CD4-positive, alpha-beta memory T cell (primary cell): Measurements from ENCODE around the gene CEP131. TPM values are rescaled to one million over a fixed set of nuclear protein-coding genes. Genes with fewer than 3 reads are reported as not detected.

ENCODE experiments used
- CTCF ChIA-PET: fragments of 350-600 bp; sonication (Branson Sonifier 250); formaldehyde crosslinking; loops from one replicate; lab custom pipeline; 2021; ENCODE audit warnings: inconsistent platforms; ENCODE audit not compliant: partially characterized antibody; lab: Charles Lee
- POLR2A ChIA-PET: fragments of 350-600 bp; sonication (Branson Sonifier 250); formaldehyde crosslinking; loops from one replicate; lab custom pipeline; 2021; ENCODE audit not compliant: partially characterized antibody; lab: Charles Lee
- DNase-seq, 5 donors: peaks; one replicate each; pipeline versions ENCODE4 v3.0.0 to v3.0.0-alpha.2; 2020 to 2022; ENCODE audit warnings: mixed read lengths in 1 of 5
- H3K27ac ChIP-seq: one replicate; pipeline ENCODE4 v1.7.0; 2013; ENCODE audit warnings: low read depth, low read length
- H3K27me3 ChIP-seq: 2 replicates; pipeline ENCODE4 v1.7.0; 2013; ENCODE audit warnings: mild to moderate bottlenecking, low read length, moderate library complexity; ENCODE audit not compliant: insufficient read depth
- H3K36me3 ChIP-seq: 2 replicates; pipeline ENCODE4 v1.7.0; 2013; ENCODE audit warnings: mild to moderate bottlenecking, low read length, moderate library complexity; ENCODE audit not compliant: insufficient read depth
- H3K4me1 ChIP-seq: 2 replicates; pipeline ENCODE4 v1.7.0; 2013; ENCODE audit warnings: mild to moderate bottlenecking, low read length, moderate library complexity; ENCODE audit not compliant: insufficient read depth
- H3K4me3 ChIP-seq, 2 donors: one replicate each; pipeline ENCODE4 v1.7.0; 2013; ENCODE audit warnings: low read length in 2 of 2, mild to moderate bottlenecking in 1 of 2
- H3K9me3 ChIP-seq, 2 donors: one replicate each; pipeline ENCODE4 v1.7.0; 2013; ENCODE audit warnings: low read length in 2 of 2, control low read depth in 1 of 2; ENCODE audit not compliant: control insufficient read depth in 1 of 2
- H3K27ac Mint-ChIP-seq, 7 donors: one replicate each; pipeline ENCODE4 v1.8.0; 2020 to 2021; ENCODE audit warnings: mixed read lengths in 7 of 7, mild to moderate bottlenecking in 6 of 7, inconsistent platforms in 3 of 7, moderate library complexity in 3 of 7
- H3K27me3 Mint-ChIP-seq, 2 donors: one replicate each; pipeline ENCODE4 v1.8.0; 2020 to 2021; ENCODE audit warnings: mixed read lengths in 2 of 2
- H3K36me3 Mint-ChIP-seq, 2 donors: one replicate each; pipeline ENCODE4 v1.8.0; 2020 to 2021; ENCODE audit warnings: mixed read lengths in 2 of 2, inconsistent platforms in 1 of 2, mild to moderate bottlenecking in 1 of 2
- H3K4me1 Mint-ChIP-seq, 4 donors: one replicate each; pipeline ENCODE4 v1.8.0; 2020 to 2021; ENCODE audit warnings: mixed read lengths in 4 of 4, mild to moderate bottlenecking in 1 of 4
- H3K4me3 Mint-ChIP-seq, 8 donors: one replicate each; pipeline ENCODE4 v1.8.0; 2020 to 2021; ENCODE audit warnings: mixed read lengths in 8 of 8, mild to moderate bottlenecking in 7 of 8, moderate library complexity in 6 of 8, inconsistent platforms in 3 of 8
- H3K9me3 Mint-ChIP-seq, 8 donors: one replicate each; pipeline ENCODE4 v1.8.0; 2020 to 2021; ENCODE audit warnings: mixed read lengths in 8 of 8, mild to moderate bottlenecking in 5 of 8, inconsistent platforms in 3 of 8, moderate library complexity in 1 of 8
- intact Hi-C: fragments of 100-400 bp; cut with micrococcal nuclease; formaldehyde crosslinking; loops from one replicate; pipeline ENCODE4 v1.15.1; 2023
- polyA plus RNA-seq, 2 donors: library from polyadenylated mRNA; unstranded; fragments of 300-500 nt; fragmentation: Illumina TruSeq; gene quantifications; one replicate each; pipeline ENCODE4 v1.2.3, GENCODE V29; 2021
- total RNA-seq, 2 experiments: library from RNA; stranded (reverse); gene quantifications; one replicate each; pipeline ENCODE4 v1.2.3, GENCODE V29; 2021

CEP131 gene
- total and polyA plus RNA-seq, 4 experiments from 2014 or later: 1.7 to 10.5 (median 6.7) TPM

DNA sequence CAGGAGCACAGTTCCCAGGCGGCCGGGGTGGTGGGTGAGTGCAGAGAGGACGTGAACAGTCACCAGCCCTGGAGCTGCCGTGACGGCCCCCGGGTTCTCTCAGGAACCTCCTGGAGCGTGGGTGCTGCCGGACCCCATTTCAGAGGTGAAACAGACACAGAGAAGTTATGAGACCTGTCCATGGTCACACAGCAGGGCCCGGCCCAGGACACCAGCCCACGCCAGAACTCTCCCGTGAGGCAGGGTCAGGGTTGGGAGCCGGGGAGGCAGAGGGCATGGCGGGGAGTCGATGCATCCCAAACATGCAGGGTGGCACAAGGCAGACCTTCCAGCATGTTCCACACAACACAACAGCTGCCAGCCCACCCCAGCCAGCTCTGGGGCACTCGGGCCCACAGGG is 61.2 kb downstream of the CEP131 start:
- Mint-ChIP-seq H3K27me3 (peaks cover 10 to 12% of the 10 kb centered on the region in 2 donors), H3K4me3 (no peak overlapping the region), H3K36me3 (no peaks in the 10 kb centered on the region), H3K4me1 (peaks cover 0 to 1% (median 0%) of the 10 kb centered on the region in 4 donors), H3K9me3 (no peaks in the 10 kb centered on the region), H3K27ac (no peak overlapping the region)
- DNase-seq: no peak
- H3K27me3 ChIP-seq: peaks cover 3% of the 10 kb centered on the region
- CTCF ChIA-PET: no interaction called here
- no peaks in the 10 kb centered on the region for H3K4me1 ChIP-seq
- H3K27ac ChIP-seq: no peak overlapping the region
- no peak overlapping the region for H3K4me3 ChIP-seq
- H3K36me3 ChIP-seq: no peaks in the 10 kb centered on the region
- H3K9me3 ChIP-seq: no peaks in the 10 kb centered on the region
- POLR2A ChIA-PET: no interaction called here
- intact Hi-C loops: no loop called here

DNA sequence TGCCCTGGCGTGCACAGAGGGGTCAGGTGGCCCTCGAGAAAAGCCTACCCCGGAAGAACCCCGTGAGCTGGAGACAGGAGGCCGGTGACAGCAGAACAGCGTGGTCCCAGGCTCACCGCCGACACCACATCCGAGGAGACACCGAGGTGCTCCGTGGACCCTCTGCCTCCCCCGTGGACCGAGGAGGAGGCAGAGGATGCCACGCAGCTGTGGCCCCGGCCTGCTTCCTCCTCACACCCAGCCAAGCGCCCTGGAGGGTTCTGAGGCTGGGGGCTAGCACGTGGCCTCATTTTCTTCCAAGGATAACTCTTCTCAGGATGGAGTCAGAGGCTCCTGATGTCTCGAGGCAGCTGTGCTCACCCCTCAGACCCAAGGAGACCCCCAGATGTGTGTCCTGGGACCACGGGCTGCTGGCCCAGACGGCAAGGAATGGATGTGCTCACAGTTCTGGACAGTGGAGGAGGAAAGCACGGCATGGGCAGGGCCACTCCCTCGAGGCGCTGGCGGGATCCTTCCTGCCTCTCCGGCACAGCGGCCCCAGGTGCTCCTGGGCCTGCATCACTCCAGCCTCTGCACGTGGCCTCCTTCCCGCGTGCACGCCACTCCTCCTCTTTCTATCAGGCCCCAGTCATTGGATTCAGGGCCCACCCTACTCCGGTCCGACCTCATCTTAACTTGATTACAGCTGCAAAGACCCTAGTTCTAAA is 61.9 kb downstream of the CEP131 start:
- peak in 1 of 5 donors; percentile 5 for DNase-seq
- H3K4me3 Mint-ChIP-seq: peak overlapping the region in 2 of 8 donors; percentile 43 to 46
- intact Hi-C loops: no loop called here
- Histone ChIP-seq H3K27ac (no peak overlapping the region), H3K4me1 (no peaks in the 10 kb centered on the region), H3K4me3 (no peak overlapping the region), H3K36me3 (no peaks in the 10 kb centered on the region), H3K9me3 (no peaks in the 10 kb centered on the region), H3K27me3 (peaks cover 3% of the 10 kb centered on the region)
- H3K4me1 Mint-ChIP-seq: peaks cover 0 to 1% (median 0%) of the 10 kb centered on the region in 4 donors
- peaks cover 10 to 12% of the 10 kb centered on the region in 2 donors for H3K27me3 Mint-ChIP-seq
- ChIA-PET POLR2A (no interaction called here), CTCF (no interaction called here)
- H3K36me3 Mint-ChIP-seq: no peaks in the 10 kb centered on the region
- no peaks in the 10 kb centered on the region for H3K9me3 Mint-ChIP-seq
- peak overlapping the region in 2 of 7 donors; percentile 36 to 75 for H3K27ac Mint-ChIP-seq

DNA sequence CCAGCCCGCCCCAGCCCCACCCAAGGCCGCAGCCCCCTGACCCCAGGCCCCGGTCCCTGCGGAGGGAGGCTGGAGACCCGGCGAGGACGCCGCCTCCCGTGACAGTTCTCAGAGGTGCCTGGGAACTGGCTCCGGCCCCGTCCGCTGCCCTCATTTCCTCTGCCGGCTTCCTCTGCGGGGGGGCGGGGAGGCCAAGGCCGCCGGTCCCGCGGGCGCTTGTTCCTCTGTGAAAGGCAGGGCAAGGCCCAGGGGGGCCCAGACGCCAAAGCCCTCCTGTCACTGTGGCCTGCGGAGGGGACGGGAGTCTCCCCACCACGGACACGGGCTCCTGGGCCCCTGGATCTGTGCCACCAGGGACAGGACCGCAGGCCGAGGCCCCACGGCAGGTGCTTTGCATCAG is 62.5 kb downstream of the CEP131 start:
- no peaks in the 10 kb centered on the region for H3K9me3 Mint-ChIP-seq
- Histone ChIP-seq H3K27ac (no peak overlapping the region), H3K27me3 (peaks cover 3% of the 10 kb centered on the region), H3K9me3 (no peaks in the 10 kb centered on the region), H3K36me3 (no peaks in the 10 kb centered on the region), H3K4me3 (no peak overlapping the region), H3K4me1 (no peaks in the 10 kb centered on the region)
- H3K4me1 Mint-ChIP-seq: peaks cover 0 to 1% (median 0%) of the 10 kb centered on the region in 4 donors
- ChIA-PET CTCF (no interaction called here), POLR2A (no interaction called here)
- no peak overlapping the region for H3K27ac Mint-ChIP-seq
- peaks cover 10 to 12% of the 10 kb centered on the region in 2 donors for H3K27me3 Mint-ChIP-seq
- no peaks in the 10 kb centered on the region for H3K36me3 Mint-ChIP-seq
- peak overlapping the region in 1 of 8 donors; percentile 34 for H3K4me3 Mint-ChIP-seq
- DNase-seq: peak in 1 of 5 donors; percentile 16
- intact Hi-C loops: no loop called here

DNA sequence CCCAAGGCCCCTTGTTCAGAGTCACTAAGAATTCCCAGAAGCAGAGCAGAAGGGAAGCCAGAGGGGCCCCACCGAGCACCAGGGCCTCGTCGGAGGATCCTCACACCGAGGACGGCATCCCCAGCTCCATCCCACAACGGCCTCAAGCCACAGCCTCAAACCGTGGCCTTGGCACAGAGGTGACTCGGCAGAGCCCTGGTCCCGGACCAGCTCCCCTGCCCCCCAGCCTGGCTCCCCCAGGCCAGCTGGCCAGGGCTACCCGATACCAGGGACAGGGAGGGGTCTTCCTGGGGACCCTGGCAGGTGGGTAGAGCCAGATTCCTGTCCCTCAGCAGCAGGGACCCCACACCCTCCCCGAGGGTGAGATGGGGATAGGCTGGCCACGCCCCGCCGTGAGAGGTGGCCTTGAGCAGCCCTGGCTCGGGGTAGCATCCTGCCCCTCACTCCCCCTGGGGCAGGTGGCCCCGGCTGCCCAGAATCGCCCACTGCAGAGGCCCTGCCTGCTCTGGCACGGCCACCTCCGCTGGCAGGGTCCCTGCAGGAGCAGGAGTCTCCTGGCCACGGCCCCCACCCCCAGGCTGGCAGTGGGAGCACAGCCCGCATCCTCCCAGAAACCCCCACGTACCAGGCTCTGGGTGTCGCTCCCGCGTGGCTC is 63.0 kb downstream of the CEP131 start:
- Mint-ChIP-seq H3K36me3 (no peaks in the 10 kb centered on the region), H3K27ac (no peak overlapping the region), H3K27me3 (peaks cover 10 to 12% of the 10 kb centered on the region in 2 donors), H3K9me3 (no peaks in the 10 kb centered on the region), H3K4me1 (peaks cover 0 to 1% (median 0%) of the 10 kb centered on the region in 4 donors), H3K4me3 (no peak overlapping the region)
- CTCF ChIA-PET: no interaction called here
- Histone ChIP-seq H3K36me3 (no peaks in the 10 kb centered on the region), H3K9me3 (no peaks in the 10 kb centered on the region), H3K4me3 (no peak overlapping the region), H3K27me3 (peaks cover 3% of the 10 kb centered on the region), H3K27ac (no peak overlapping the region), H3K4me1 (no peaks in the 10 kb centered on the region)
- intact Hi-C loops: no loop called here
- POLR2A ChIA-PET: no interaction called here
- DNase-seq: peak in 1 of 5 donors; percentile 28

DNA sequence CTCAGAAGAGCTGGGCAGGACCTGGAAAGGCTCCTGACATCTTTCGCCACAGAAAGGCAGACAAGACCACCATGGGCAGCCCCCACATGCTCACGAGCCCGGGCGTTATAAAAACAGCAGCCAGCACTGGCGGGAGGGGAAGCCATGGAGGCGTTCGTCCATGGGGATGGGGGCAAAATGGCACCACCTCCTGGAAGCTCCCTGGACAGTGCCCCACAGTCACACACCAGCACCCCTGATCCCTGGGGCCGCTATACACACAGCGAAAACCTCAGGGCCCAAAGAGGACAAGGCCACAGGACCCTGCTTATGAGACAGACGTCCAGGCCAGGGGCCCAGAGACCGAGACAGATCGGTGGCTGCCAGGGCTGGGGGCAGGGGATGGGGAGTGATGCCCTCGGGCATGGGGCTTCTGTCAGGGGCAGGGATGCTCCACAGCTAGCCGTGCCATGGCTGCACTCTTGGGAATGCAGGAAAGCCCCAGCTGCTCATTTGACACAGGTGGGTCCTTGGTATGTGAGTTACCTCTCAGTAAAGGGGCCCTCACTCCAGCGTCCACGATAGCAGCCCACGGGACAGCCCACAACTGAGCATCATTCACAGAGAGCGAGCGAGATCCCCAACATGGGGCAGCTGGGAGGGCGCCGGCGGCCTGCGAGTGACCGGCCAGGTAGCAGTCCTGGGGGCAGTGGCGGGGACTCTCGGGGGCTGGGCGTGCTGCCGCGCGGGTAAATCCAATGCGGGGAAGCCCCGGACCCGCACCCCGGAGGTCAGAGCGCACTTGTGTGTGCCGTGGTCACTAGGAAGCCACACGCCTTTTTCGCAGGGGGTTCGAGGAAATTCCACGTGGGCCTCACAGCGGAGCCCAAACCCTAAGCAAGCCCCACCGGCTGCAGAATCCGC is 63.8 kb downstream of the CEP131 start:
- Mint-ChIP-seq H3K27ac (no peak overlapping the region), H3K4me1 (peaks cover 0 to 1% (median 0%) of the 10 kb centered on the region in 4 donors), H3K36me3 (no peaks in the 10 kb centered on the region), H3K4me3 (no peak overlapping the region), H3K27me3 (peaks cover 7 to 8% of the 10 kb centered on the region in 2 donors), H3K9me3 (no peaks in the 10 kb centered on the region)
- H3K27ac ChIP-seq: no peak overlapping the region
- H3K27me3 ChIP-seq: peaks cover 3% of the 10 kb centered on the region
- H3K36me3 ChIP-seq: no peaks in the 10 kb centered on the region
- no peak overlapping the region for H3K4me3 ChIP-seq
- no peaks in the 10 kb centered on the region for H3K9me3 ChIP-seq
- CTCF ChIA-PET: no interaction called here
- no peaks in the 10 kb centered on the region for H3K4me1 ChIP-seq
- POLR2A ChIA-PET: no interaction called here
- DNase-seq: no peak
- intact Hi-C loops: no loop called here

DNA sequence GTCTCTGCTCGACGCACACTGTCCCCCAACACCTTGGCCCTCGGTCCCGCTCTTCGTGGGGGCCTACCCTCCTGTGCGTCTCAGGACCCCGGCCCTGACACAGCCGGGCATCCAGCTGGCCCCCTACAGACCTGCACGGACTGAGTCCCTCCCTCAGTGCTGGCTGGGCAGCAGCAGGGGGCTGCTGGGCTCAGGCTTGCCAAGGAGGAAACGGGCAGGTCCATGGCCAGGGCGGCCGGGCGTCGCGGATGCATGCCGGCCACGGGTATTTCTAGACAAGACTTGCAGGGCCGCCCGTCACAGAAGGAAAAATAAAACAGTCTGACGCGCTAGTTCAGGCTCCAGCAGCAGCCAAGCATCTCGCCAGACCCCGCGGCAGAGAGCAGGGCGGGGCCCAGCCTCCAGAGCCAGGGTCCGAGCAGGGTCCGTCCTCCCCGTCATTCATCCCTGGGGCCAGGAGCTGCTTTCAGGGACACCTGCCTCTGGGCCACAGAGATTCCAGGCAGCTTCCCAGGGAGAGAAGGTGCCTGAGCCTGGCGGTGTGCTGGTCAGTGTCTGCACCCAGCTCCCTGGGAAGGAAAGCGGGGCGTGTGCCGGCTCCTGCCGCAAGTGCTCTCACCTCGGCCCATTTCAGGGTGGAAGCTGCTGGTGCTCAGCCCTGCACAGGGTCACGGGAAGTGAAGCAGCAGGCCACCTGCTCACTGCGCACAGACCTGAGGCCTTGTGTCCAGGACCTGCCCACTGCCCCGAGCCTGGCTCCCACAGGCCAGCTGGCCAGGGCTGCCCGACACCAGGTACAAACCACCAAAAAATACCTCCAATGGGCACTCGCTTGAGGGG is 64.7 kb downstream of the CEP131 start:
- POLR2A ChIA-PET: no interaction called here
- Histone ChIP-seq H3K36me3 (no peaks in the 10 kb centered on the region), H3K4me3 (no peak overlapping the region), H3K4me1 (no peaks in the 10 kb centered on the region), H3K9me3 (no peaks in the 10 kb centered on the region), H3K27ac (no peak overlapping the region), H3K27me3 (peaks cover 3% of the 10 kb centered on the region)
- intact Hi-C loops: no loop called here
- Mint-ChIP-seq H3K9me3 (no peaks in the 10 kb centered on the region), H3K4me3 (no peak overlapping the region), H3K36me3 (no peaks in the 10 kb centered on the region), H3K27ac (no peak overlapping the region), H3K27me3 (peaks cover 6 to 7% of the 10 kb centered on the region in 2 donors), H3K4me1 (peaks cover 0 to 6% (median 3%) of the 10 kb centered on the region in 4 donors)
- CTCF ChIA-PET: no interaction called here
- no peak for DNase-seq
